ENCODE measurements around the gene MRAP.
A peak's percentile ranks its signal among the peaks of the same experiment; 100 is the strongest.

Gene MRAP

DNA sequence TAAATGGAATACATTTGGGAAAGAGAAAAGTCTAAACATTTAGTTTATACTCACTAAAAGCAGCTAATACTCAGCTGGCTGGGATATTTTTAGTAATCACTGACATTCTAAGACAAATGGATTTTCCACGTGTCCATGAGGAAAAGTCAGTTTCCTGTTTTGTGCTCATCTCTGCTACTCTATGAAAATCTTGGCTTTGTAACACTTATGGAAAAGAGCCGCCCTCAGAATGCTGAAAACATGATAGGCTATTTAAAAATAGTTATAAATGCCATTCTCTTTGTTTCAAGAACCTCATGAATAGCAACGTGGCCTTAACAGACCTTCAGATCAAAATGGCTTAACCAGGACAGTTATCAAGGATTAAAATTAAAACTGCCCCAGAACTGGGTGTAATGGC, 29.9 kb downstream of the MRAP start:
- no peak for DNase-seq

DNA sequence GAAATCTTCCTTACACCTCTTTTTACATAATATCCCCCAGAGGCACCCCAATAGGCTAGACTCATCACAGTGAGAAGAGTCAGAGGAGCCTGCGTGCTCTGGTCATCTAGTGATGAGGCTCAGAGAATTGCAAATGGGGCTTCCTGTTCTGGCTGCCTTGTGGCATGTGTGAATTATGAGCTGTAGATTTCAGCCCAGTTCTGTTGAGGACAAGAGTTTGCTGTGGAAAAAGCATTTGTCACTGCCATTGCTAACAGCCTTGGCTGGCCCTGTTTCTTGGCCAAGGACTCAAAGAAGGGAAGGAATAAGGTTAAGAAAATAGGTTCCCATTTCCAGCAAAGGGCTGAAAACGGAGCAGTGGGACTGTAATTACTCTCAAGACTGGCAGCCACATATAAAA, 30.7 kb downstream of the MRAP start:
- no peak for DNase-seq

DNA sequence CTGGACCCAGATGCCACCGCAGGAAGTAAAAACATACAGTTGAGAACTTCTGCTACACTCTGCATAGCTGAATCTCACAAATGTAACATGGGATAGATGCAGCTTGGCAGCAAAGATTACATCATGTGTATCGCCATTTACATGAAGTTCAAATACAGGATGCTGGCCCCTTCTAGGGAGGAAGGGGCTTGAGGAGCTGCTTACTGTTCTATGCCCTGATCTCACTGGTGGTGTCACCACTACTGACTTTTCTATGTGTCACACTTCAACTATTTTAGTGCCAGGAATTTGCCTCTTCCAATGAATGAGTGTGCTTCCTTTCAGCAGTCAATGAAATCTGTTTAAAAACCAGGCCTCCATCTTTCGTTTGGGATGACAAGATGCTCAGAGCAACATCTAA, 31.1 kb downstream of the MRAP start:
- no peak for DNase-seq

DNA sequence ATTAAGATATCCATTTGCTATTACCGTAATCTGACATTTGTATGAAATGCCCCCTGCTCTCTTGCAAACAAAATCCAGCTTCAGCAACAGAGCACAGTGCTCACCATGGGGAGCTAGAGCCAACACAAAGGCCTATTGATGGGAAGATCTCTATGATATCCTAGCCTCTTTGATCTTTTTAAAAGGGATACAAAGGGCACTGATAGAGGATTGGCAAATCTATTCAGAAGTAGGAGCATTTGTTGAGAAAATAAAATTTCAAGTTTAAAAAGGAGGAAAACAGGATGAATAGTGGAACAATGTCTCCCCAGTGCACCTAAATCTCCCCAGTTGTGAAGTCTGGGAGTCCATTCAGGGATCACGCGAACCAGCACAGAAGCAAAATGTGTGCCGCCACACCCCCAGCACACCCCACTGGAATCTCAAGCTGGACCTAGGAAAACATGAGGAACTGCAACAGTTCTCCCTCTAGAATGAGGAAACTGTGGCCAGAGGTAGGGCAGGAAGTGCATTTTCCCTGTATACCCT, 32.2 kb downstream of the MRAP start:
- DNase-seq, result no peak

DNA sequence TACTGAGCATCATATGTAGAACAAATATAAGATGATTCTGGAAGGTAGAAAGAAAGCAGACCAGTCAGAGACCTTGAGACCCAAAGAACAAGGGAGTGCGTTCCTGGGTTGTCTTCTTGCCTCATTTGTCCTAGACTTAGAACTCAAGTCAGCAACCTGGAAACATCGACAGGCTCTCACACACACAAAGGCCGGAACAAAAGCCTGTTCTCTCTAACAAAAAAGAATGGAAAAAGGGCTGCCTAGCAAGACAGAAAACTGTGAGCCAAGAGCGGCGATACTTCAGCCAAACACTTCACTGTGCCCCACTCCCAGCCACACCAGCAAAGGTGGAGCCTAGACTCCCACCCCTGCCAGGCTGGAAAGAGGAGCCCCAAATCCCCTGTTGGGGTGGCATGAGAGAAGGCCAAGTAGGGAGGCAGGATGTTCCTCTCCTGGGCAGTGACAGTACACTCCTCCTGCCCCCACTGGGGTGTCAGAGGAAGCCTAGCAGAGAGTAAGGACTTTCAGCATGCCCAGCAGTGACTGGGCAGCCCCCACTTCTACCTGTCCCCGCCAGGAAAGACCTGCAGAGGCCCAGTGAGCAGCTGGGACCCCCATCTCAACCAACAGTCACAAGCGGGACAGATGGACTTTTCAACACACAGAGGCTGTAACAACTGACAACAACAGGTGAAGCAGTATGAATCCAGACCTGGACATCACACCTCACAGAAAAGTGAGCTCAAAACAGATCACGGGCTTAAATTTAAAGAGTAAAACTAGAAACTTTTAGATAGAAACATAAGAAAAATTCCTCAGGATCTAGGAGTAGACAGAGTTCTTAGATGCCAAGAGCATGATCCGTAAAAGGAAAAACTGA, 33.0 kb downstream of the MRAP start:
- no peak for DNase-seq

DNA sequence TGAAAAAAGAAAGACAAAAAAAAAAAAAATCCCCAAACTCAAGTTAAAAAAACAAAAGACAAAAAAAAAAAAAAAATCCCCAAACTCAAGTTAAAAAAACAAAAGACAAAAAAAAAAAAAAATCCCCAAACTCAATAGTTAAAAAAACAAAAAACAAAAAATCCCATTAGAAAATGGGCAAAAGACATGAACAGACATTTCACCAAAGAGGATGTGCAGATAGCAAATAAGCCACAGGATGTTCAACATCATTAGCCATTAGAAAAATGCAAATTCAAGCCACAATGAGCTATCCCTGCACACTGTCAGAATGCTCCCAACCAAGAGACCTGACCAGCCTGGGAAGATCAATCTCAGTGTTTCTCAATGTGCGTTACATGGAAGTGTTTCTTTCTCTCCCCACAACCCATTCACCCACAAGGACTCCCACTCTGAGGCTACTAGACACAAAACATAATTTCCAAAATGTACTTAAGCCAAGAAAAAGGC, 33.9 kb downstream of the MRAP start:
- DNase-seq, result no peak

DNA sequence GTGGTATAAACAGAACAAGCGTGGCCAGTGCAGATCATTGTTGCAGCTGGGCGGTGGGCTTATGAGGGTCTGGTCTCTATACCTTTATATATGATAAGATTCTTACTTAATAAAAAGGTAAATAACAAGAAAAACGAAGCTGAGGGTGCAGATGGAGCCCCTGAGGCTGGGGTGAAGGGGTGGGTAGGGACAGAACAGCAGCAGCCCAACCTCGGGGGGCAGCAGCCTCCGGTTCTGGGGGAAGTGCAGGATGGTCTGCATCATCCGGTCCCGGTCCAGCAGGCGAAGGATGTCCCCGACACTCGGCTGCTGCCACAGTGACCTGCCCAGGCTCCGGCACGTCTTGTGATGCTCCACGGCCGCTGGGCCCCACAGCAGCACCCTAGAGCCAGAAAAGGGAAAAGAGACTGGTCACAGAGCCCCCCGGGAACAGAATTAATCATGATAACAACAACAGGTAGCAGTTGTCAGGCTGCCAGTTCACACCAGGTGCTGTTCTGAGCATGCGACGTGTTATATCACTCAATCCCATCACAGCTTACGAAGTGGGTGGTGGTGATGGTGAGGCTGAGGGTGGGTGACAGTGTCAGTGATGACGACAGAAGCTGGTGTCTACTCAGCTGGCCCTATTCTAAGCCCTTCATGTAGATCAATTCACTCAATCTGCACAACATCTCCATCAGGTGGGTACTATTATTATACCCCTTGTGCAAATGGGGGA, 35.5 kb downstream of the MRAP start:
- DNase-seq, result no peak

DNA sequence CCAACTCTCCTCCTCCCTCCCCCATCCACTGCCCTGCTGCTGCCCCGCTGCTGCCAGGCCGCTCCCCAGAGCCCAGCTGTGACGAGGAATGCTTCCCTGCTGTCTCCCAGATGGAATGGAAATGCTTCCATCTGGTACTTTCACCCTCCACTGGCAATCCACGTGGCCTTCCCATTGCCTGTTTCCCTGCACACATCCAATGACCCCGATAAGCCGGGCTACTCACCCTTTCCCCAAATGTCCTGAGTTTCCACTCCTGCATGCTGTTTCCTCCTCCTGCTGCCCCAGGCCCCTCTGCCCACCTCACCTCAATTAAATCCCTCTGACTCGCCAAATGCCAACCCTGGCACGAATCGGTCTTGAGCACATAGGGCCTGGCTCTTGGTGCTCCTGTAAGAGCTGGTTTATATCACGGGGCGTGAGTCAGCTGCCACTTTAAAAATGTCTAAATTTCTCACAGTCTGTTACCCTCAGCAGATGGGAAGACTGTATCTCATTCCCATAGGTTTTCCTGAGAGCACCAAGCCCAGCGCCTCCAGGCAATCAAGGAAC, 36.4 kb downstream of the MRAP start:
- DNase-seq, result peak; percentile 98

DNA sequence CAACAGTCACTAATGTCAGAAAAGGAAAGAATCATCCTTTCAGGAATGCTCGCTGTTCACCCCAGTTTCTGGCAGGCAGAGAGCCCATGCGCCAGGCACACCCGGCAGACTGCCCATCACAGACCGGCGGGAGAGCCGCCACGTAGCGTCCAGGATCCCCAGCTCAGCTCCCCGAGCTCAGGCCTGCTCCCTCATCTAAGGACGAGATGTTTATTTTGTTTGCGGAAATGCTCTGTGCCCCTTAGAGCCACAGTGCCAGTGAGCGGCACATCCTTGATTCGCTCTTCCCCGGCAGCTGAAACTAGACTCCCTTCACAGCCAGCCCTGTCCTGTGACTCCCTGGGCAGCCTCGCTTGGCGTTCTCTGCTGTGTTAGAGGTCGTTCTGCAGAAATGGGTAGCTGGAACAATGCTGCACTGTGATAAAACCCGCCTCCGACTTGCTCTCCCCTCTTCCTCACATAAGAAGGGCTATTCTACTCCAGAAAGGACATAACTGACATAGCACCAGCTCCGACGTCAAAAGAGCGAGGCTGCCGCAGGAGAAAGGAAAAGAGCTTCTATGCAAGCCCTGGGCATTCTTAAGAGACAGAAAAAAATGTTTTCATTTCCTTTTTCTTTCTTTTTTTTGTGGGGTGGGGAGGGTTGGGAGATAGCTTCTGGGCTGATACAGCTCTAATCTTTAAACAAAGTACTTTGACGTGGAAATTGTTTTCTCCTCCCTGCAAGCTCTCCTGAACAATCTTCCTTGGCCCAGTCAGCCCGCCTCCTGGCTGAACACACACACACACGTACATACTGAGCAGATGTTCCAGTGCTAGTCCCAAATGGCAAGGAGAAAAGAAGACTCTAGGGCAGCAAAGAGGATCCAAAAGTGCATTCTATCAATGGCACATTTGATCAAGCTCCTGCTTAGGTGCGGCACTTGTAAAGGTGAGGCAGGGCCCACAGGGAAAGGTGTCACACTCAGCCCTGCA, 37.2 kb downstream of the MRAP start:
- DNase-seq, result peak; percentile 45

DNA sequence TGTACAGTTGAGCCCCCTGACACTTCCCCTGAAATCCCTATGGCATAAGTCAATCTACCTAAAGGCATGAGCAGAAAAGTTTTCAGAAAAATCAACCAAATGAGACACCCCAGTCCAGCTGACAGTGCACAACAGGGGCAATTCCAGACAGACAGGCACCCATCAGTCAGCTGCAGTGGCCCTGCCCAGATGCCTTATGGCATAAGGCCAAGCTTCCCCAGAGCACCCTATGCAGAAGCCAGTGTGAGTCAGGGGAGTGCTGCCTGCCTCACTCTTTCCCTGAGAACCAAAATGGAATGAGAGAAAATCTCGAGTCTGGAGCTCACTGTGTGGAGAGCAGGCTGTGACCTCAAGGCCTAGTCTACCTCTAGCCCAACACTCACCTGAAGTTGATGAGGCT, 38.1 kb downstream of the MRAP start:
- peak; percentile 40 for DNase-seq

DNA sequence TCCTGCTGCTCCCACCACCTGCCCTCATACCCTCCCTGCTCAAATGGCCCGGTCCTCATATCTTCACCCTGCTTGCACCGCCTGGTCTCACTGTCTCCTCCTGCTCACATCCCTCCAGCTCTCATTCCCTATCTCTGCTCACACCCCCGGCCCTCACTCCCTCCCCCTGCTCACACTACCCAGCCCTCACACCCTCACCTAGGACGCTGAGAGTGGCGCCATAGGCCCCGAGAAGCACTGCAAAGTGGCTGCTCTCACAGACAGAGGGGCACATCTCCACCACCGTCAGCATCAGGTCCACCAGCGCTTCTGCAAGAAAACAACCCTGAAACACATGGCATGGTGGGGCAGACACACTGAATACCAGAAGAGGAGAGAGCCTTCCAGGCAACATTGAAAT, 38.6 kb downstream of the MRAP start:
- DNase-seq, result no peak

DNA sequence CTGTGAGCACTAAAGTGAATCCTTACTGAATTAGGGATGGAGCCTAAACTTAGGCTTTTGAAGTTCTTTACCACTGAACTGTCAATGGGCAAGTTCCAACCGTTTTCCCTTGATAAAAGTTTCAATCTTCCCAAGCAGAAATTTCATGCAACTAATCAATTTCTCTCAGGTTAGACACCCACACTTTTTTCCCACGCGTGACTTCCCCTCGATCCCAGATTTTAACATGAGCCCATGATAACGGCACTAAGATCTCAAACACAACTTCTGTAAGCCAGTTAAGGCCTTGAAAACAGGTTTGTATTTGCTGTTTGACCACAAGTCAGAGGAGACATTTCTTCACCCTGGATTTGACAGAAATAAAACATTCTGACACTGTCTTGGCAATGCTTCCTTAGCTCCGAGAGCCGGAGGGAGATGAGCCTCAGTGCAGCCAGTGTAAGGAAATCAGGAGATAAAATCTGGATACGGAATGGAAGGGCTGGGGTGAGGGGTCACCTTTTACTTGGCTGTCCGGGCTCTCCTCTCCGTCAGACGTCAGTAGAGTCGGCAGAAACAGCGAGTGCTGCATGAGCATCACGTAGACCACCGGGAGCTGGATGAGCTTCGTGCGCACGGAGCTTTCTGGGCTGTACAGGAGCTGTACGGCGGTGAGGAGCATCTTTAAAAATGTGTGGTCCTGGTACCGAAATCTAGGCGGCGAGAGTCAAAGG, 39.7 kb downstream of the MRAP start:
- no peak for DNase-seq

DNA sequence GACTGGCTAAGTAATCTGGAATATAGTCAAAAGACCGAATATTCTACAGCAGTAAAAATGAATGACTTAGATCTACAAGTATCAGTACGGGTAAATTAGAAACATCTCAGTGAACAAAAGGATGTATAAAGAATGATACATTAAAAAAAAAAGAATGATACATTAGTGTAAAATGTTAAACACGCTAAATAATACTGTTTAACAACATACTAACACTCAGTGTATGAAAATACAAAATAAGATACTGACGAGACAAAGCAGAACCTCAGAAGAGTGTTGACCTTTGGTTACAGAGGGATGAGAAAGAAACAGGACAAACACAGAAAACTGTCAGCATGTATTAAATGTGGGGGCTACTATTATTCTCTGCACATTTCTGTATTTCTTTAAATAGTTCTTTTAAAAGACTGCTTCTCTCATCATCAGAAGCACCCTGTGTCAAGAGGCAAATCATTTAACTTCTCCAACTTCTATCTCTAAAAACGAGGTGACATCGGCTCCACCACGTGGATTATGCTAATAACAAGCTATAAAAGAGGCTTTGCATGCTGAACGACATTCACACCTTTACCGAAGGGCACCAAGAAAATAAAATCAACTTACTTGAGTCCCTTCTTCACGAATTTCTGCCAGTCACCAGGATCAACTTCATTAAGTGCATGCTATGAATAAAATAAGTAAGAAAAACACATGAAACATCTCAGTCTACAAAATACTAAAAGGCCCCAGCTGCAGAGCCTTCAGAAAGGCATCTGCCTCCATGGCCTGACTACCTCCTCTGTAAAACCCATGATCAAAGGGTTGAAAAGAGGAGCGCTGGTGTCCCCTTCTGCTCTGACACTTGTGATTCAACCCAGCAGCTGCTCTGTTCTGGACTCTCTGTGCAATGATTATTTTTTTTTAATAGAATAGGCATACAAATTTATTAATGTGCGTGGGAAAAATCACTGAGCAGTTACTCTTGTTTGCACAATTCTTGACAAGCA, 42.5 kb downstream of the MRAP start:
- no peak for DNase-seq

DNA sequence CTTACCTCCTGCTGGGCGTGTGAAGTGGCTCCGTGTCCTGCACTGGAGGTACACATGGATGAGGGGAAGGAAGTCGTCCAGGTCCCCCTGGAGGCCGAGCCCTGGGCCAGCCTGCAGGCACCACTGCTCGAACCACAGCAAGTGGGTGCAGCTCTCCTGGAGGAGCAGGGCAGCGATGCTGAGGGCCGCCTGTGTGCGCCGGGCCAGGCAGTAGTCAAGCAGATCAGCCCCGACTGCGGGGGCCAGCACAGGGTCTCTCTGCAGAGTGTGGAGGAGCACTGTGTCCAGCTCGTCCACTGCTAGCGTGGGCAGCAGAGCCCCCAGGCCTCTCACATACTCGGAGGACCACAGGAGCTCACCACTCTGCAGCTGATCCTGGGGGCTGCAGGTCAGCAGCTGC, 48.3 kb downstream of the MRAP start:
- DNase-seq, result no peak

DNA sequence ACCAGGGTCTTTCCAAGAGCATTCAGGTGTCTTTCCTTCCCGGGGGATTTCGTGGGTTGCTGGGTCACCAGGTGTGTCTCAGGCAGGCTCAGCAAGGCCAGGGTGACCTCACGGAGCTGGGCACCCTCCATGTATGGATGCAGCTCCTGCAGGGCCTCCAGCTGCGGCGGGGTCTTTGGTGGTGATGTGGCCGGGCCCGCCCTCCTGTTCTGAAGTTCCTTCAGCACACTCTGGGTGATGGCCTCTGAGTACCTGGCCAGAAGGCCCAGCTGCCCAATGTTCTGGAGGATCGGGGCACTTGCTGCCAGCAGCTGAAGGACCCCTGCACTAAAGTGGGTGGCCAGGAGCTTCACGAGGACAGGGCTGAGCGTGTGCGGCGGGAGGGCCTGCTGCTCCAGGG, 48.7 kb downstream of the MRAP start:
- DNase-seq, result no peak

DNA sequence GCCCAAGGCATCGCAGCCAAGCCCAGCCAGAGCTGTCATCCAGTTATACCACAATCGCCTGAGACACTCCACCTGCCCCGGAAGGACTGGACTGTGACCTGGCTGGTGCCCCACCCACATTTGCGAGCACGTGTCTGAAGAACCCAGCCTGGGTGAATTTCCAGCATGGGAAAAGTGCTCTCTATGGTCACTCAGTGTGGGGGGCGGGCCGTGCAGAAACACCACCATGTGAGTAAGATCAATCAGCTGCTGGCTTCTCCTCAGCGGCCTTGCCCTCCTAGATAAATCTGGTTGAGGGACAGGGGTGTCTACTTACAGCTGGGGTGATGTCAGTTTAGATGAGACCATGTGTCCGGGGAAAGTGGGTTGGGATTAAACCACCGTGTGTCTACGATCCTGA, 49.3 kb downstream of the MRAP start:
- no peak for DNase-seq

DNA sequence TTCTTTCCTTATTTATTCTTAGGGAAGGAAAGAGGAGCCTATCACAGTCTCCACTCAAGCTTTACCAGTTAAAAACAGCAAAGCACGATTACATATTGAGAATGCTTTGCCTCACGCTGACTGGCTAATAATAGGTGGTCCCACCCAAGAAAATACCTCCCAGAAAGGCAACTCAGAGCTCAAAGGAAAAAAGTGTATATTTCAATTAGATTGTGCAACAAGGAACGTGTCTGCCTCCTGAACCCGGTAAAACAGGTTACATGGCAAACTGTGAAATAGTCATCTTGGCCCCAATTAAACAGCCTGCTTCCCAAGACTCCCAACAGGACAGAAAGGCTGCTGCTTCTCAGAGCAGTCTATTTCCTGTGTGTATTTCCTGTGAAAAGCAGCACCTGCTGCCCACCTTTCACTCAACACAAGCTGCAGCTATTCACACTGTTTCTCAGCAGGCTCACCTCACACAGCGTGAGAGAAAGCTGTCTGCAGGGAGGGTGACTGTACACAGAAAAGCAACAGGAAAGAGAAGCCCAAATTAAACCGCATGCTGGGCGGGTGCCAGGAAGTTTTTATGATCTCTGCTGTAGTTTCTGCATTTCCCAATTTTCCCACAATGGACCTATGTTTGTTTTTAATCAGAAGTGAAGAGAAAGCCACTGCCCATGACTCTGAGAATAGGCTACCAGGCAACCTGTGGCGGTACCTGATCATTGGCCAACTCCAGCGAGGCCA, 50.1 kb downstream of the MRAP start:
- no peak for DNase-seq

DNA sequence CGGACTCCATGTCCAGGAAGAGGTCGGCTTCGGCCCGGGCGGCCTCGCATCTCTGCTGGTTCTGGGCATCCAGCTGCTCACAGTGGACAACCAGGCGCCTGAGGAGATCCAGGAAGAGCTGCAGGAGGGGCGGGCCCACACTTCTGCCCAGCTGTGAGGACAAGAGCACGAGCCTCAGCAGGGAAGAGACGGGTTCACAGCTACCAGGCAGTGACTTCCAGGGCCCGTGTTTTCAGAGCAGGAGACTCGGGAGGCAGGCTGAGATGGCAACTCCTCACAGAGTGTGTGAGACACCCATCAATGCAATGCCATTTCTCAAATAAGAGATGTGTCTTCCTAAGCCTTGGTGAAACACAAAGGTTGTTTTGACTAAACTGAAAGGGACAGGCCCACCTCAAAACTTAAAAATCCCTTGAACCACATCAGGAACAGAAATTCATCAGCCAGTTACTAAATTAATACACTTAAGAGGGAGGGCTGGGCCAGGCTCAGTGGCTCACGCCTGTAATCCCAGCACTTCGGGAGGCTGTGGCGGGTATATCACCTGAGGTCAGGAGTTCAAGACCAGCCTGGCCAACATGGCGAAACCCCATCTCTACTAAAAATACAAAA, 50.8 kb downstream of the MRAP start:
- DNase-seq, result no peak

DNA sequence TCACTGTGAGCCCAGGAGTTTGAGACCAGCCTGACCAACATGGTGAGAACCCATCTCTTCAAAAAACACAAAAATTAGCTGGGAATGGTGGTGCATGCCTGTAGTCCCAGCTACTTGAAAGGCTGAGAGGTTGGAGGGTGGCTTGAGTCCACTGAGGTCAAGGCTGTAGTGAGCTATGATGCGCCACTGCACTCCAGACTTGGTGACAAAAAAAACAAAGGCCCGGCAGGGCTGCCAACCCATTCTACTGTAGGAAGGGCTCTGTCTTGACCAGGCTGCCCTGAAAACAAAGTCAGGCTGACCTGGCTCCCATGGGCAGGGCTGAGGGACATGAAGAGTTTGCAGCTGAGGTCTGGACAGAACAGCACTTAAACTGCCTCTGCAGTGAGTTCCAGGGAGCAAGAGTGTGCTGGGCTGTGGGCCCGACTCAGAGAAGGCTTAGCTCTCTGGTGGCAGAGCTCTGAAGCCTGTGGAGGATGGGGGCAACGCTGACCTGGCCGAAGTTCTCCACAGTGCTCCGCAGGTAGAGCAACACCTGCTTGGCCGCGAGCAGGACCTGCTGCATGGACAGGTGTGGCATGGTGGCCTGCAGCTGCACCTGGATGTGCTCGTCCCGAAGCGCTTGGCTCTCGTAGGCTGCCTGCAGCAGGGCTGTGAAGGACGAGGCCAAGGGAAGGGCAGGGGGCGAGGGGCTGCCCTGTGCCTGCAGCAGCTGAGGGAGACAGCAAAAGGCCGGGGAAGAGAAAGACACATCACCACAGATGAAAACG, 51.7 kb downstream of the MRAP start:
- DNase-seq, result no peak

Data from DMS 273 treated with DMSO at 0.1 percent for 48 hours (cell line).